LoVo (cell line): ENCODE measurements around the gene DENND4B.

Source experiments
- DNase-seq: peaks from one replicate; pipeline ENCODE4 v3.0.0-alpha.2; 2016; ENCODE audit warnings: low spot score

The DENND4B gene

DNA sequence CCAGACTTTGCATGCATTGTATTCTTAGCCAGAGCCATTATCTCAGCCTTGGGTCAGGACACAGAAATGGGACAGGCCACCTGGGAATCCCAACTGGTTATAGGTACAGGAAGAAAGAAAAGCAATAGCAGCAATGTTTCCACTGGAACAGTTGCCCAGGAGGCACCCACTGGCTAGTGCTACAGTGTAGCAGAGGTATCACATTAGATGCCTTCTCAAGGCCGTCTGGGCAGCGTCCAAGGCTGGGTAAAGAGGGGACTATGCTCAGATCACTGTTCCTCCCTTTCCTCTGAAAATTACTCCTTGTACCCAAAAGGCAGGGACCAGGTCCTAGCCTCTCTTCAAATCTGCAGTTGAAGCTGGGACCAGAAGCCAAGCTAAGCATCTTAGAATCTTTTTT is 23.8 kb upstream of the DENND4B start:
- DNase-seq = no peak

DNA sequence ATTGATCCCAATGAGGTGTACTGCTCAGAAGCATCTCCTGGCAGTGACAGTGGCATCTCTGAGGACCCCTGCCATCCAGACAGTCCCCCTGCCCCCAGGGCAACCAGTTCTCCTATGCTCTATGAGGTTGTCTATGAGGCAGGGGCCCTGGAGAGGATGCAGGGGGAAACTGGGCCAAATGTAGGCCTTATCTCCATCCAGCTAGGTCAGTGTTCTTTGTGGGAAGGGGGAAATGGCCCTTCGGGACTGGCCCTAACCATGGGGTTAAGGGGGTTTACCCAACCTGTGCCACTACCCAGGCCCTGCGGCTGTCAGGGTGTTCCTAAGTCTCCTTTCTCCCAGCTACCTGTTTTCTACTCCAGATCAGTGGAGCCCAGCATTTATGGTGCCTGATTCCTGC is 22.5 kb upstream of the DENND4B start:
- DNase-seq = no peak

DNA sequence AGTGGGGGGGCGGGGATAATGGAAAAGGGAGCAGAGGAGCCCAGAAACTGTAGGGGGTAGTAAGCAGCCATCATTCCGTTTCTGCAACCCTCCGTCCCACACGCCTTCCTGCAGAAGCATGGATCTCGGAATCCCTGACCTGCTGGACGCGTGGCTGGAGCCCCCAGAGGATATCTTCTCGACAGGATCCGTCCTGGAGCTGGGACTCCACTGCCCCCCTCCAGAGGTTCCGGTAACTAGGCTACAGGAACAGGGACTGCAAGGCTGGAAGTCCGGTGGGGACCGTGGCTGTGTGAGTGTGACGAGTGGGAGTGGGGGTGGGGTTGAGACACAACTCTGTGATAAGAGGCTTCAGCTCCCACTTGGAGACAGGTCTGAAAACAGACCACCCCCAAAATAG is 21.9 kb upstream of the DENND4B start:
- no peak for DNase-seq

DNA sequence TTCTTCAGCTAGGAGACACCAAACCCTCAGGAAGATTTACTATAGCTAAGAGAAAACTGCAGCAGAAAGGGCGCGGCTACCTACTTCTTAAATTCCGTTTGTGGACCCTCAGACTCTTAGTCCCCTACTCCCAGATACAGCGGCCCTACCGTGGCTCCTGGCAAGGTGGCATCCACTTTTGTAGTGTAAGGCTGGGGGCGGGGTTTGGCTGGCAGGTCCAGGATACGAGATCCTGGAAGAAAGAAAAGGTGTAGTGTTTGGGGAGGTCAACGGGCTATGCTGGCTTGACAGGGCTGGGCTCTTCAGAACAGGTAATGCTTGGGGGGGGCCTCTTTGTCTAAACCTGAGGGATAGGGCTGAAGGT is 21.5 kb upstream of the DENND4B start:
- DNase-seq = no peak

DNA sequence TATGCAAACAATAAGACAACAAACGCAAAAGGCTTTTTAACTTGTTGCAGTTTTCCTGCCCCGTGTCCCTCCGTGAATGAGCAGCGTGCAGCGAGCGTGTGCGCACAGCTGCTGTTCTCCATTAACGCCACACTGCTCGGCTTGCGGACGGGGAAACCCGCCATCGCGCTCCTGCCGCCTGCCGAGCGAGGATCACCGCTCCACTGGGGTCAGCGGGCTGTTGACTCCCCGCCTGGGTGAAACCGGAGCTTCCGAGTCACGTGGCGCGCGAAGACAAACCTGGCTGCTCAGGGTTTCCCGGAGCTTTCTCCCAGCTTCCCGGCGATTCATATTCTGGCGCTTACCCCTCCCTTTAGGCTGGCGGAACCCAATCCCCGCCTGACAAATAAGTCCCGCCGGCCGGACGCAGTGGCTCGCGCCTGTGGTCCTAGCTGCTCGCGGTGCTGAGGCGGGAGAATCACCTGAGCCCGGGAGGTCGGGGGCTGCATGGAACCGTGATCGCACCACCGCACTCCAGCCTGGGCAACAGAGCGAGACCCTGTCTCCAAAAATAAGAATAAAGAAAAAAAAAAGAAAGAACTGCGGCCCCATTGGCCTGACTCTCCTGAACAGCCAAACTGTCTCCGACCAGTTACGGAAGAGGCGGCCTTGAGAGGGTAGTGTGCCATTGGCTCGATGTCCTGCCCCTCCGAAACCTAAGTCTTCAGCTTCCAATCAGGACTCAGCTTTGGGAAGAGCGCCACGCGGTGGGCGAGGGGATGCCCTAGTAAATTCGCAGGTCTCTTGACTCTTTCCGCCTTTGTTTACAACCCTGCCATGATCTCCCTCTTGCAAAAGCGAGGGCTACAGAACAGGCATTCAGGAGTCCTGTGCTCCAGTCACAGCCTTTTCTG is 20.8 kb upstream of the DENND4B start, which contains the start of gene CREB3L4:
CREB3L4 (plus strand) TSS at position 796 of the 893 bp plus-strand sequence. CDS start 624 bp downstream, outside the sequence.
- DNase-seq = peak; percentile 95

GRCh38 chr1:153963850-153964331 is 17.4 kb upstream of the DENND4B start:
- peak; percentile 80 for DNase-seq

DNA sequence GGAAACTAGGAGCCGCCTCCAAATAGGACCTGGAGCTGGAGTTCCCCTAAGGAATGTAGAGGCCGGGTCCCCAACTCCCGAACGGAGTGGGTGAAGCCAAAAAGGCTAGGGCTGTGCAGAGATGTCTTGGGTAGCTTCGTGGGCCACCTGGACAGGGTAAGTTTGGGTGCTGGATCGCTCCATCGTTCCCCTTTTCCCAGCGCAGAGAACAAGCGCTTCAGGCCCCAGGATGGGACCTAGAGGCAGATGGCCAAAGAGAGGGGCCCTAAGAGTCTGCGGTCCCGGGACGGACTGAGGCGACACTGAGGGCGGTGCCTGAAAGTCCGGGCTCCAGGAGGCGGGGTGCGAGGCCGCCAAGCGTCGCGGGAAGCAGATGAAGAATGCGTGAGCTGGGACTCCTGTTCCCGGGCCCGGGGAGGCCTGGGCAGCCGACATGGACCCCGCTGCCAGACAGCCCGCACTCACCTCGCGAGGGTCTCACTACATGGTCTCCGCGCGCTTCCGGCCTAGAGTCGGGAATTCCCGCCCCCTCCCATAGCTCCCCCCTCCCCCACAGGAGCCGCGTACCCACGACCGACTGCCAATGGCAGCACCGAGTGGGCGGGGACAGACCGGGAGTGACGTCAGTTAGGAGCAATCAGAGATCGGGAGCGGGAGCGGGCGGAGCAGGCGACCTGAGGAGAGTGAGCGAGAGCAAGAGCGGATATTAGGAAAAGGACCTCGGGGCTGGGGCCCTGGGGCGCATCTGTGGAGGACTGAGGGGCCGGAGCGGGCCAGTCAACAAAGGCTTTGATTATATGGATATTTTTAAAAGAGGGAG is 16.7 kb upstream of the DENND4B start, which contains the start of gene SLC39A1:
SLC39A1 (minus strand) TSS at position 508 of the 820 bp plus-strand sequence. CDS start 822 bp downstream, outside the sequence.
- DNase-seq = peak; percentile 96

- DNase-seq = peak; percentile 61
Observed at GRCh38 chr1:153962088-153963029, 15.8 kb upstream of the DENND4B start.

DNA sequence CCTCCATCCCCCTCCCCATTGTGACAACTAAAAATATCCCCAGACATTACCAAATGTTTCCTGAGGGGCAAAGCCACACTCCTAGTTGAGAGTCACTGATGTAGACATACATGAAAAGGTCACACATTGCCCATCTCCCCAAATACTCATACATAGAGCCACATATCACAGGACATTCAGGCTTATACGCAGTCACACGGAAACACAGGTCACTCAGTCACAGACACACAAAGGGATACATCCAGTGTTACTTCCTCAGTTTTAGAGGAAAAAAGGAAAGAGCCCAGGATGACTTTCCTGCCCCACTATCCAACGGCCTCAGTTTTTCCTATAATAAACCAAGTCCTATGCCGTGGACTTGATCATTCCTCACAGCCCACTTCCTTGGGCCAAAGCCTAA is 14.9 kb upstream of the DENND4B start:
- no peak for DNase-seq

- DNase-seq = no peak
Observed at GRCh38 chr1:153960206-153960605, 13.7 kb upstream of the DENND4B start.

DNA sequence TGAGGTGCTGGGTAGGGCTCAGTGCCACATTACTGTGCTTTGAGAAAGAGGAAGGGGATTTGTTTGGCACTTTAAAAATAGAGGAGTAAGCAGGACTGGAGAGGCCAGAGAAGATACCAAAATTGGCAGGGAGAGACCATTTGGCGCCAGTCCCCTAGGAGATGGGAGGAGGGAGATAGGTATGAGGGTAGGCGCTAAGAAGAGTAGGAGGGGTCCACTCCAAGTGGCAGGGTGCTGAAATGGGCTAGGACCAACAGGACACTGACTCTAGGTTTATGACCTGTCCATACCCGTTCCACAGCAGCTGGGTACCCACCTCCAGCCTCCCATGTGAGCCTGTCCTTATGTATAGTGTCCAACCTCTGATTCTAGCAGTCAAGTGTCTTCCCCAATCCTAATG is 12.9 kb upstream of the DENND4B start:
- no peak for DNase-seq

GRCh38 chr1:153958961-153959260 is 12.4 kb upstream of the DENND4B start:
- no peak for DNase-seq

DNA sequence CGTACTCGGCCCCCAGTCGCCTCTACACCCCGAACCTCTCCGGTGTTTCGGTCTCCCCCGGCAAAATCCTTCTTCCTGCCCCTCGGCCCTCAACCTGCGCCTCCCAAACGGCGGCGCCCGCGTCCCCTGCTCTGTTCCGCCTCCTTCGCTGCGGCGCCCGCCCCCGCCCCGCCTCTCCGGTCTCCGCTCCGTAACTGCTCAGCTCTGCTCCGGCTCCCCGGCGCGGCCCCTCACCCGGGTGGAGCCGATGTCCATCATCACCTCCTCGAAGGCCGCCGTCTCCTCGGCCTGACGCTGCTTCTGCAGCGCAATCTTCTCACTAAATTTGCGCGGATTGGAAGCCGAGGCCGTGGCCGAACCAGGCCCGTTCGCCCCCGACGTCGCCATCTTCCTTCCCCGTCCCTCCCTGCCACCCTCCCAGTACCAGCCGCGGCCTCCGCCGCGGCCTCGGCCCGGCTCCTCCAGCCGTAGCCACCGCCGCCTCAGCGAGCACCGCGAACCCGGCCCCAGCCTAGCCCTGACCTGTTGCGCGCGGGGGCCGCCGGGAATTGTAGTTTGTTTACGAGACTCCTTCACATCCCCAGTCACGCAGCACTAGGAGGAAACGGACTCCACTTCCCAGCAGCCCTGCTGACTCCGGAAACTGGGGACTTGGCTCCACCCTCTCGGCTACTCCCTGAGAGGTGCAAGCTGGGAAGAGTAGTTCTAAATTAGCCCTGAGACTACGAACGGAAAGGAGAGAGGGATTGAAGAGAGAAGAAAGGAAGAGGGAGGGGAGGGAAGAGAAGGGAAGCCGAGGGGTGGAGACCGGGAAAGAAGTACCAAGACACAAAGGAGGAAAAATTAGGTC is 11.8 kb upstream of the DENND4B start, which contains the start of gene CRTC2:
CRTC2 (minus strand) TSS at position 502 of the 850 bp plus-strand sequence; CDS start at position 387, 115 bp downstream.
- peak; percentile 99 for DNase-seq

DNA sequence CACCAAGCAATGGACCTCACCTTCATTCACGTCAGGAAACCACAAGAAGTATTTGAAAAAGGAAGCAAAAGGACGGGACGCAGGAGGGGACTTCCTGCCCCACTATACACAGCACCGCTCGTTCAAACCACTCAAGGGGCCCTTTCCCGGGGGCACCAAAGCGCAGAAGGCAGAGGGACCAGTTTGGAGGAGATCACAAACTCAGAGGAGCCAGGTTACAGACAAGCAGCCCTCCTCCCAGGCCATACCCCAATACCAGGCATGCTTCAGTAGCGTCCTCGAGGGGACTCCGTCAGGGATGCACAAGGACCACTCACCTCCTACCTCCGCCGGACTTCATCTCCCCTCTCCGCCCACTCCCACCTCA is 11.2 kb upstream of the DENND4B start:
- DNase-seq = no peak

DNA sequence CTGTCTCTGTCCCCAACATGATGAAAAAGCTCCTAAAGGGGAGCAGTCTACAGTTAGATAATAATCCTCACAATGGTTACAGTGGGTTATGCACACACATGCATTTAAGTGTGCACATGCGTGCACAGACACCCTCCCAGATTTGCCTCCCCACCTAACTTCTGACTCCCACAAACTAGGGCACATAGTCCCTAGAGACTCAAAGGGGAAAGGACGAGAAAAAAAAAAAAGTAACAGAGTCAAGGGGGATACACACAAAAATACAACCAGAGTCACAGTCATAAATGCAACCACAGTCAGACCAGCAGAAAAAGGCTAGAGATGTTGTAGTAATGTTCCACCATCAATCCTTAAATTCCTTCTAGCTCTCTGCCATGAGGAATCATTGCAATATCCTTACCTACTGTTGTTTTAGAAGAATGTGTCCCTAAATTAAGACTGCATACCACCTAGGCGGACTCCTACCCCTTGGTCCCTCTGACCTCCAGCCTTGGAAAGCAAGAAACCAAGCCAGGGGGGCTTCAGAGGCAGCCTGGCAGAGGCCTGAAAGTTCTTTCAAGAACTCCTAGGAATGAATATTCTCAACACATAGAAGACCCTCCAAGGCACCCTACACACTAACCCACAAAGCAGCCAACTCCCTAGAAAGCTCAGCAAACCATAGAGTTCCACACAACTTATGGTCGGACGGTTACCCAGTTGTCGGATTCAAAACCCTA is 10.6 kb upstream of the DENND4B start:
- DNase-seq = no peak

DNA sequence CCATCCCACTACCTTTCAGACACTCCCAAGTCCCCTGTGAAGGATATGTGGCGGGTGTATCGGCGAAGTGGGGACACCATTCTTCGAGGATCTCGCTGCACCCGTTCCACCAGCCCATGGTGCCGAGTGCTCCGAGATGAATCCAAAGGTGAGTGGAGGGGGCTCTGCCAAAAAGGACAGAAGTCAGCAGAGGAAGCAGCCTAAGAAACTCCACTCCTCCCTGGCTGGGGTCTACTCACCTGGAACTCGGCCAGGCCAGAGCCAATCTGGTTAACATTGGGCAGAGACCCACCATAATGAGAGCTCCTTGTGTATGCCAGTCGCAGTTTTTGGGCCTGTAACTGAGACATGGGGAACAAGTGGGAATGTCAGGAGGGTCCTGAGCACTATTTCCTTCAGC is 8.3 kb upstream of the DENND4B start:
- no peak for DNase-seq

GRCh38 chr1:153953859-153954365 is 7.4 kb upstream of the DENND4B start:
- no peak for DNase-seq

DNA sequence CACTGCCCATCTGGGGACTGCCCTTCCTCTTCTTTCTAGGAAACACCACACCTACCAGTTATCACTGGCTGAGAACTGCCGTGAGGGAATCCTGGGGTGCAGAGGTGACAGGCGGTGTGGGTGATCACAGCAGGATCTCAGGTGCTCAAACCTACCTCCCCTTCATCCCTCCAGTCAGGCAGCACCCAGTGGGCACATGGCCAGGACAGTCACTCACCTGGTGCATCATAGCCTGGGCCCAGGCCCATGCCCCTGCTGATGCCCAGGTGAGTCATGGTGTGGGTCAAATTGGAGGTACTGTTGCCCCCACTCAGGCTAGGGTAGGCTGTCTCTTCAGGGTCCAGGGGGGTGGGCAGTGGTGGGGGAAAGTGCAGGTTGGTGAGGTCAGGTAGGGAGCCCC is 5.3 kb upstream of the DENND4B start:
- DNase-seq = no peak

DNA sequence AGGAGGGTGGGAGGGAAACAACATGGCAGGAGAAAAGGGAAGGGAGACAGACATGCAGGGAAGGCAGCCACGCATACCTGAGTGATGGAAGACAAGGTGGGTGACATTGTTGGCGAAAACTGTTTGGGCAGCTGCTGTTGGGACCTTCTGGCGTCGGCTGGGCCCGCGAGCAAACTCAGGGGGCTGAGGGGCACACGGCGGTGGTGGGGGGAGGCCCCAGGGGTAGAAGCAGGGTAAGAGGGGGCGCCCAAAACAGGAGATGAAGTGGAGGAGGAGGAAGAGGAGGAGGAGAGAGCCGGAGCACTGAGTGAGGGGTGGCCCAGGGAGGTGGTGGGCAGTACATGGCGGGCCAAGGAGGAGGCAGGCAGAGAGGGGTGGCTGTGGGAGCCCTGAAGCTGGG is 4.7 kb upstream of the DENND4B start:
- no peak for DNase-seq
